SK-N-SH (cell line): ENCODE measurements around the gene RPUSD3.

ENCODE experiments used
- CHD2 ChIP-seq: fragments of 150-350 bp; IDR thresholded peaks from 2 replicates; pipeline ENCODE4 v1.6.1; 2018; ENCODE audit warnings: low read length; ENCODE audit not compliant: partially characterized antibody
- EZH2phosphoT487 ChIP-seq: fragments of 200-600 bp; sonication (generic); IDR thresholded peaks from 2 replicates; pipeline ENCODE4 v1.6.1; 2017; ENCODE audit warnings: low read depth, mixed run types, mild to moderate bottlenecking, antibody characterized with exemption, moderate library complexity, borderline replicate concordance
- FOSL2 ChIP-seq: IDR thresholded peaks from 2 replicates; pipeline ENCODE4 v1.4.0; 2012; ENCODE audit warnings: low read depth, mild to moderate bottlenecking, moderate library complexity, borderline replicate concordance
- GABPA ChIP-seq: IDR thresholded peaks from 2 replicates; pipeline ENCODE4 v1.4.0; 2012; ENCODE audit warnings: low read depth, mild to moderate bottlenecking
- MXI1 ChIP-seq: IDR thresholded peaks from 2 replicates; pipeline ENCODE4 v1.6.1; 2012; ENCODE audit warnings: mild to moderate bottlenecking, low read depth, low read length, improper control_type of control experiment
- NFIC ChIP-seq: IDR thresholded peaks from 2 replicates; pipeline ENCODE4 v1.4.0; 2012; ENCODE audit warnings: borderline replicate concordance
- NRF1 ChIP-seq: IDR thresholded peaks from 2 replicates; pipeline ENCODE4 v1.6.1; 2012; ENCODE audit warnings: low read depth, mild to moderate bottlenecking, low read length
- POLR2AphosphoS5 ChIP-seq: IDR thresholded peaks from 2 replicates; pipeline ENCODE4 v1.6.1; 2012; ENCODE audit warnings: low read depth, low read length
- RAD21 ChIP-seq: IDR thresholded peaks from 2 replicates; pipeline ENCODE4 v1.6.1; 2012; ENCODE audit warnings: mild to moderate bottlenecking, low read length
- TEAD4 ChIP-seq: IDR thresholded peaks from 2 replicates; pipeline ENCODE4 v1.4.0; 2012; ENCODE audit warnings: mild to moderate bottlenecking, borderline replicate concordance; ENCODE audit not compliant: insufficient read depth
- TF ChIP-seq, protein P1 (sequence below): IDR thresholded peaks from 2 replicates; pipeline ENCODE4 v1.4.0; 2012; ENCODE audit warnings: low read depth, borderline replicate concordance
- TF ChIP-seq, protein P2 (sequence below): IDR thresholded peaks from 2 replicates; pipeline ENCODE4 v1.6.1; 2012; ENCODE audit warnings: mild to moderate bottlenecking, low read depth, low read length, moderate library complexity
- TF ChIP-seq, protein P3 (sequence below): fragments of 200-600 bp; sonication (generic); IDR thresholded peaks from 2 replicates; pipeline ENCODE4 v1.6.1; 2017; ENCODE audit warnings: antibody characterized with exemption, mild to moderate bottlenecking, moderate library complexity

DNA sequence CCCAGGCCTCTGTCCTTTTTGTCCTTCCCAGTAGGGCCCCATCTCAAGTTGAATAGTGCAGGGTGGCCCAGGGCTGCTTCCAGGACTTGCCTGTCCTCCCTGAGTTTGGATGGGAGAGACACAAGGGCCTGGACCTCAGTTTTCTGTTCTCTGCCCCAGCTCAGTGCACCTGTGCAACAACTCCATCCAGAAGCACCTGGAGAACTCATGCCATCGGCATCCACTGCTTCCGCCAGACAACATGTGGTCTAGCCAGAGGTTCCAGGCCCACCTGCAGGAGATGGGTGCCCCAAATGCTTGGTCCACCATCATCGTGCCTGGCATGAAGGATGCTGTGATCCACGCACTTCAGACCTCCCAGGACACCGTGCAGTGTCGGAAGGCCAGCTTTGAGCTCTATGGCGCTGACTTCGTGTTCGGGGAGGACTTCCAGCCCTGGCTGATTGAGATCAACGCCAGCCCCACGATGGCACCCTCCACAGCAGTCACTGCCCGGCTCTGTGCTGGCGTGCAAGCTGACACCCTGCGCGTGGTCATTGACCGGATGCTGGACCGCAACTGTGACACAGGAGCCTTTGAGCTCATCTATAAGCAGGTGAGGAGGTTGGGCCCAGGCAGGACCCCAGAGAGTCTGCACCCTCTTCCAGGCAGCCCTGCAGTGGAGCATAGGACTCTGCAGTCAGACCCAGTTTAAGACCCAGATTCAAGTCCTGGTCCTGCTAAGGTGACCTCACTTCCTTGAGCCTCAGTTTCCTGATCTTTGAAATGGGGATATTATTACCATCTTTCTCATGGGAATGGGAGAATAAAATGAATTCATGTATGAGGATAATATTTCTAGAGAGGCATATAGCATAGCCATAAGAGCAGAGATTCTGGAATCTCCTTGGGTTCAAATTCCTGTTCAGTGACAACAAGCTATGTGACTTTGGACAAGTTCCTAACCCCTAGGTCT lies 14.7 kb downstream of the RPUSD3 start:
- TF ChIP-seq, protein P1, sequence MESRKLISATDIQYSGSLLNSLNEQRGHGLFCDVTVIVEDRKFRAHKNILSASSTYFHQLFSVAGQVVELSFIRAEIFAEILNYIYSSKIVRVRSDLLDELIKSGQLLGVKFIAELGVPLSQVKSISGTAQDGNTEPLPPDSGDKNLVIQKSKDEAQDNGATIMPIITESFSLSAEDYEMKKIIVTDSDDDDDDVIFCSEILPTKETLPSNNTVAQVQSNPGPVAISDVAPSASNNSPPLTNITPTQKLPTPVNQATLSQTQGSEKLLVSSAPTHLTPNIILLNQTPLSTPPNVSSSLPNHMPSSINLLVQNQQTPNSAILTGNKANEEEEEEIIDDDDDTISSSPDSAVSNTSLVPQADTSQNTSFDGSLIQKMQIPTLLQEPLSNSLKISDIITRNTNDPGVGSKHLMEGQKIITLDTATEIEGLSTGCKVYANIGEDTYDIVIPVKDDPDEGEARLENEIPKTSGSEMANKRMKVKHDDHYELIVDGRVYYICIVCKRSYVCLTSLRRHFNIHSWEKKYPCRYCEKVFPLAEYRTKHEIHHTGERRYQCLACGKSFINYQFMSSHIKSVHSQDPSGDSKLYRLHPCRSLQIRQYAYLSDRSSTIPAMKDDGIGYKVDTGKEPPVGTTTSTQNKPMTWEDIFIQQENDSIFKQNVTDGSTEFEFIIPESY = no peak
- TF ChIP-seq EZH2phosphoT487 (no peak), RAD21 (no peak), NFIC (no peak), POLR2AphosphoS5 (no peak), GABPA (no peak), MXI1 (no peak), CHD2 (no peak), NRF1 (no peak), FOSL2 (no peak), TEAD4 (no peak)
- TF ChIP-seq, protein P2, sequence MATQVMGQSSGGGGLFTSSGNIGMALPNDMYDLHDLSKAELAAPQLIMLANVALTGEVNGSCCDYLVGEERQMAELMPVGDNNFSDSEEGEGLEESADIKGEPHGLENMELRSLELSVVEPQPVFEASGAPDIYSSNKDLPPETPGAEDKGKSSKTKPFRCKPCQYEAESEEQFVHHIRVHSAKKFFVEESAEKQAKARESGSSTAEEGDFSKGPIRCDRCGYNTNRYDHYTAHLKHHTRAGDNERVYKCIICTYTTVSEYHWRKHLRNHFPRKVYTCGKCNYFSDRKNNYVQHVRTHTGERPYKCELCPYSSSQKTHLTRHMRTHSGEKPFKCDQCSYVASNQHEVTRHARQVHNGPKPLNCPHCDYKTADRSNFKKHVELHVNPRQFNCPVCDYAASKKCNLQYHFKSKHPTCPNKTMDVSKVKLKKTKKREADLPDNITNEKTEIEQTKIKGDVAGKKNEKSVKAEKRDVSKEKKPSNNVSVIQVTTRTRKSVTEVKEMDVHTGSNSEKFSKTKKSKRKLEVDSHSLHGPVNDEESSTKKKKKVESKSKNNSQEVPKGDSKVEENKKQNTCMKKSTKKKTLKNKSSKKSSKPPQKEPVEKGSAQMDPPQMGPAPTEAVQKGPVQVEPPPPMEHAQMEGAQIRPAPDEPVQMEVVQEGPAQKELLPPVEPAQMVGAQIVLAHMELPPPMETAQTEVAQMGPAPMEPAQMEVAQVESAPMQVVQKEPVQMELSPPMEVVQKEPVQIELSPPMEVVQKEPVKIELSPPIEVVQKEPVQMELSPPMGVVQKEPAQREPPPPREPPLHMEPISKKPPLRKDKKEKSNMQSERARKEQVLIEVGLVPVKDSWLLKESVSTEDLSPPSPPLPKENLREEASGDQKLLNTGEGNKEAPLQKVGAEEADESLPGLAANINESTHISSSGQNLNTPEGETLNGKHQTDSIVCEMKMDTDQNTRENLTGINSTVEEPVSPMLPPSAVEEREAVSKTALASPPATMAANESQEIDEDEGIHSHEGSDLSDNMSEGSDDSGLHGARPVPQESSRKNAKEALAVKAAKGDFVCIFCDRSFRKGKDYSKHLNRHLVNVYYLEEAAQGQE = no peak
- TF ChIP-seq, protein P3, sequence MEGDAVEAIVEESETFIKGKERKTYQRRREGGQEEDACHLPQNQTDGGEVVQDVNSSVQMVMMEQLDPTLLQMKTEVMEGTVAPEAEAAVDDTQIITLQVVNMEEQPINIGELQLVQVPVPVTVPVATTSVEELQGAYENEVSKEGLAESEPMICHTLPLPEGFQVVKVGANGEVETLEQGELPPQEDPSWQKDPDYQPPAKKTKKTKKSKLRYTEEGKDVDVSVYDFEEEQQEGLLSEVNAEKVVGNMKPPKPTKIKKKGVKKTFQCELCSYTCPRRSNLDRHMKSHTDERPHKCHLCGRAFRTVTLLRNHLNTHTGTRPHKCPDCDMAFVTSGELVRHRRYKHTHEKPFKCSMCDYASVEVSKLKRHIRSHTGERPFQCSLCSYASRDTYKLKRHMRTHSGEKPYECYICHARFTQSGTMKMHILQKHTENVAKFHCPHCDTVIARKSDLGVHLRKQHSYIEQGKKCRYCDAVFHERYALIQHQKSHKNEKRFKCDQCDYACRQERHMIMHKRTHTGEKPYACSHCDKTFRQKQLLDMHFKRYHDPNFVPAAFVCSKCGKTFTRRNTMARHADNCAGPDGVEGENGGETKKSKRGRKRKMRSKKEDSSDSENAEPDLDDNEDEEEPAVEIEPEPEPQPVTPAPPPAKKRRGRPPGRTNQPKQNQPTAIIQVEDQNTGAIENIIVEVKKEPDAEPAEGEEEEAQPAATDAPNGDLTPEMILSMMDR = no peak
